ENCODE results near the gene SPATA25. TPM values are rescaled to one million over a fixed set of nuclear protein-coding genes. Genes with fewer than 3 reads are reported as not detected.

The SPATA25 gene
- total and polyA plus RNA-seq, 2 donors (not counting 1 experiment from before 2014, with no cell fraction given) = 0.19 to 3.6 TPM

DNA sequence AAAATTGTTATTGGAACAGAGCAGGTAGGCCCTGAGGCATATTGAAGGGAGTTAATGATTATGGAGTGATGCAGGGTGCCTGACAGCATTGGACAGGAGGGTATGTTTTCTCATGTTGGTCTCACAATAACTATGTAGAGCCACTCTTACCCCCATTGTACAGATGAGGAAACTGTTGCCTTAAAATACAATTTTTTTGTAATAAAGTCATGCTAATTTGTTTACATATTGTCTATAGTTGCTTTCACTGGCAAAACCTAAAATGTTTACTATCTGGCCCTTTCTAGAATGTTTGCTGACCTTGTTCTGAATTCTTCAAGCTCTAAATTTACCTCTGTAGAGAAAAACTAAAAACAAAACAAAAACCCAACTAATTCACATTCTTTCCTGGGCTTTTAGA is 35.9 kb downstream of the SPATA25 start:
- H3K9me3 ChIP-seq (ENCODE audit: control insufficient read depth, insufficient read depth, low read depth, low read length) = no peaks in the 10 kb centered on the region
- no peak overlapping the region for H3K4me2 ChIP-seq (ENCODE audit: extremely low read depth, insufficient read depth, low read length)
- DNase-seq (ENCODE audit: low read depth in 2 of 2) = no peak
- H3K27ac ChIP-seq (ENCODE audit: insufficient read depth, low read length) = no peak overlapping the region
- peaks cover 14% of the 10 kb centered on the region for H3K79me2 ChIP-seq (ENCODE audit: control insufficient read depth, insufficient read depth, low read length)
- no peak for TF ChIP-seq EZH2 (IDR thresholded peaks at IDR 0.05; ENCODE audit: low read length, missing control alignments)
- TF ChIP-seq CTCF (conservative IDR thresholded peaks at IDR 0.05 in 1 of 2, IDR thresholded peaks at IDR 0.05 in 1 of 2; ENCODE audit: low read depth in 1 of 2, low read length in 2 of 2) = no peak
- no peak overlapping the region for H3K4me3 ChIP-seq (replicated peaks in 1 of 4; ENCODE audit: control extremely low read depth in 1 of 4, insufficient read depth in 1 of 4, low read depth in 3 of 4, low read length in 4 of 4)
- H4K20me1 ChIP-seq (ENCODE audit: control insufficient read depth, extremely low read depth, insufficient read depth, low read length) = no peaks in the 10 kb centered on the region
- no peak overlapping the region for H3K9ac ChIP-seq (ENCODE audit: insufficient read depth, low read length)
- no peaks in the 10 kb centered on the region for H3K27me3 ChIP-seq (ENCODE audit: control insufficient read depth, insufficient read depth, low read length)
- H3K36me3 ChIP-seq (ENCODE audit: control insufficient read depth, insufficient read depth, low read length) = peaks cover 6% of the 10 kb centered on the region
- no peak overlapping the region for H2AFZ ChIP-seq (ENCODE audit: low read length)
- peaks cover 2% of the 10 kb centered on the region for H3K4me1 ChIP-seq (ENCODE audit: control insufficient read depth, extremely low read depth, insufficient read depth, low read length)

GRCh38 chr20:45850926-45851325 is 36.5 kb downstream of the SPATA25 start:
- no peak overlapping the region for H3K4me3 ChIP-seq (replicated peaks in 1 of 4; ENCODE audit: control extremely low read depth in 1 of 4, insufficient read depth in 1 of 4, low read depth in 3 of 4, low read length in 4 of 4)
- peaks cover 8% of the 10 kb centered on the region for H3K79me2 ChIP-seq (ENCODE audit: control insufficient read depth, insufficient read depth, low read length)
- H3K36me3 ChIP-seq (ENCODE audit: control insufficient read depth, insufficient read depth, low read length) = peaks cover 6% of the 10 kb centered on the region
- TF ChIP-seq EZH2 (IDR thresholded peaks at IDR 0.05; ENCODE audit: low read length, missing control alignments) (no peak), CTCF (conservative IDR thresholded peaks at IDR 0.05 in 1 of 2, IDR thresholded peaks at IDR 0.05 in 1 of 2; ENCODE audit: low read depth in 1 of 2, low read length in 2 of 2) (no peak)
- H4K20me1 ChIP-seq (ENCODE audit: control insufficient read depth, extremely low read depth, insufficient read depth, low read length) = no peaks in the 10 kb centered on the region
- H3K27me3 ChIP-seq (ENCODE audit: control insufficient read depth, insufficient read depth, low read length) = no peaks in the 10 kb centered on the region
- no peaks in the 10 kb centered on the region for H3K9me3 ChIP-seq (ENCODE audit: control insufficient read depth, insufficient read depth, low read depth, low read length)
- no peak for DNase-seq (ENCODE audit: low read depth in 2 of 2)
- no peak overlapping the region for H3K9ac ChIP-seq (ENCODE audit: insufficient read depth, low read length)
- H3K27ac ChIP-seq (ENCODE audit: insufficient read depth, low read length) = no peak overlapping the region
- H3K4me1 ChIP-seq (ENCODE audit: control insufficient read depth, extremely low read depth, insufficient read depth, low read length) = no peaks in the 10 kb centered on the region
- H2AFZ ChIP-seq (ENCODE audit: low read length) = no peak overlapping the region
- no peak overlapping the region for H3K4me2 ChIP-seq (ENCODE audit: extremely low read depth, insufficient read depth, low read length)

GRCh38 chr20:45850238-45850637 is 37.2 kb downstream of the SPATA25 start:
- Histone ChIP-seq H3K79me2 (ENCODE audit: control insufficient read depth, insufficient read depth, low read length) (peaks cover 5% of the 10 kb centered on the region), H3K4me3 (replicated peaks in 1 of 4; ENCODE audit: control extremely low read depth in 1 of 4, insufficient read depth in 1 of 4, low read depth in 3 of 4, low read length in 4 of 4) (no peak overlapping the region), H3K9me3 (ENCODE audit: control insufficient read depth, insufficient read depth, low read depth, low read length) (no peaks in the 10 kb centered on the region), H2AFZ (ENCODE audit: low read length) (no peak overlapping the region), H4K20me1 (ENCODE audit: control insufficient read depth, extremely low read depth, insufficient read depth, low read length) (no peaks in the 10 kb centered on the region), H3K36me3 (ENCODE audit: control insufficient read depth, insufficient read depth, low read length) (peaks cover 6% of the 10 kb centered on the region), H3K4me2 (ENCODE audit: extremely low read depth, insufficient read depth, low read length) (no peak overlapping the region), H3K27me3 (ENCODE audit: control insufficient read depth, insufficient read depth, low read length) (no peaks in the 10 kb centered on the region), H3K9ac (ENCODE audit: insufficient read depth, low read length) (no peak overlapping the region), H3K4me1 (ENCODE audit: control insufficient read depth, extremely low read depth, insufficient read depth, low read length) (no peaks in the 10 kb centered on the region), H3K27ac (ENCODE audit: insufficient read depth, low read length) (no peak overlapping the region)
- no peak for TF ChIP-seq EZH2 (IDR thresholded peaks at IDR 0.05; ENCODE audit: low read length, missing control alignments)
- TF ChIP-seq CTCF (conservative IDR thresholded peaks at IDR 0.05 in 1 of 2, IDR thresholded peaks at IDR 0.05 in 1 of 2; ENCODE audit: low read depth in 1 of 2, low read length in 2 of 2) = no peak
- DNase-seq (ENCODE audit: low read depth in 2 of 2) = no peak
